Measurements from ENCODE around the gene SLC10A3.

GRCh38 chrX:154529206-154529612, 38.8 kb upstream of the SLC10A3 start:
- no peak for TF ChIP-seq CTCF (IDR thresholded peaks at IDR 0.05)
- TF ChIP-seq EZH2 (IDR thresholded peaks at IDR 0.05; ENCODE audit: borderline replicate concordance, insufficient read depth, low read depth, low read length, poor library complexity, severe bottlenecking): no peak

All from B cell (primary cell).